Hematopoietic multipotent progenitor cell treated with erythropoietin and hydrocortisone succinate and interleukin-3 and kit ligand, for 6 days (in vitro differentiated cells): ENCODE results near the gene TIMP3.
A peak's percentile ranks its signal among the peaks of the same experiment; 100 is the strongest.

Experiments
- DNase-seq: peaks from one replicate; pipeline ENCODE4 v3.0.0-alpha.2; 2015

Gene TIMP3

GRCh38 chr22:32858121-32858703, 56.7 kb downstream of the TIMP3 start:
- no peak for DNase-seq

DNA sequence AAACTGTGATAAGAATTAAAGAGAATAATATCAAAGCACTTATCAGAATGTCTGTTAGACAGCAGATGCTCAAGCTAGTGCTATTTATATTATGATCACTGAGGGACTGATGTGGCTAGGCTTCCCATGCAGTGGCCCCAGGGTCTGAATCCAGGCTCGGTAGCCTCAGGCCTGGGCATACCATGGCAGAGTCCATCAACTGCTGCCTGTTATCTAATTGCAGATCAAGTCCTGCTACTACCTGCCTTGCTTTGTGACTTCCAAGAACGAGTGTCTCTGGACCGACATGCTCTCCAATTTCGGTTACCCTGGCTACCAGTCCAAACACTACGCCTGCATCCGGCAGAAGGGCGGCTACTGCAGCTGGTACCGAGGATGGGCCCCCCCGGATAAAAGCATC, 57.5 kb downstream of the TIMP3 start:
- no peak for DNase-seq

GRCh38 chr22:32859743-32860142, 58.2 kb downstream of the TIMP3 start:
- DNase-seq = no peak

- no peak for DNase-seq
These were observed 59.8 kb downstream of the TIMP3 start for GRCh38 chr22:32861330-32861729.

DNA sequence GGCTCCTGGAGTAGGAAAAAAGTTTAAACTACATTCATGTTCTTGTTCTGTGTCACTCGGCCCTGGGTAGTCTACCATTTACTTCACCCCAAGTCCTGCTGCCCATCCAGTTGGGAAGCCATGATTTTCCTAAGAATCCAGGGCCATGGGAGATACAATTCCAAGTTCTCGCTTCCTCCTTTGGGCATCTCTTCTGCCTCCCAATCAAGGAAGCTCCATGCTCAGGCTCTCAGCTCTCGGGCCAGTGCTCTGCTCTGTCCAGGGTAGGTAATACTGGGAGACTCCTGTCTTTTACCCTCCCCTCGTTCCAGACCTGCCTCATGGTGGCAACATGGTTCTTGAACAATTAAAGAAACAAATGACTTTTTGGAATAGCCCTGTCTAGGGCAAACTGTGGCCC, 60.6 kb downstream of the TIMP3 start:
- no peak for DNase-seq

DNA sequence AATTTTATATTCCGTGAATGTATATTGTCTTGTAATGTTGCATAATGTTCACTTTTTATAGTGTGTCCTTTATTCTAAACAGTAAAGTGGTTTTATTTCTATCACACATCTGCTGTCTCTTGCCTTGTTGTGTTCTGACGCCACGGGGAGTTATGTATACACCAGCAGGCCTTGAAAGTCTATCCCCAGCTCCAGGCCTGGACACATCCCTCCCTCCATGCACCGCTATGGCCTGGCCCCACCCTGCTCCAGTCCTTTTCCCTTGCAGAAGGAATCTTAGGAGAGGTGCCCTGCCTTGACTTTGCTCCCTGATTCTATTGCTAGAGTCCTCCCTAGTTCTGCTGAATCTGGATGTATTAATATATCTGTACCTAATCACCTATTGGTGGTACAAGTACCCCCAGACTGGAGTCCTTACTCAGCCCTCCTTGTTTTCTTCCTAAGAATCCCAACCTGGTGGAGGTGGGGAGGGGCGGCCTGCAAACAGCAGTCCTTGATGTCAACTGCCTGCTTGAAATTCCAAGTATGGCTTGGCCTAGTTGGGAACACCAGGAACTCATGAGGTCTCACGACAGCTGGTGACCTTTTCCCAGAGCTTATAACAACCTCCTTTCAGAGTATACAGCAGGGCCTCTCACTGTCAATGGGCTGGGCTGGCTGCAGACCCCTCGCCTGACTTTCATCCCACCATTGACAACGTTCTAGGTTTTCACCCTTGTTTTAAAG, 61.6 kb downstream of the TIMP3 start:
- DNase-seq = no peak

DNA sequence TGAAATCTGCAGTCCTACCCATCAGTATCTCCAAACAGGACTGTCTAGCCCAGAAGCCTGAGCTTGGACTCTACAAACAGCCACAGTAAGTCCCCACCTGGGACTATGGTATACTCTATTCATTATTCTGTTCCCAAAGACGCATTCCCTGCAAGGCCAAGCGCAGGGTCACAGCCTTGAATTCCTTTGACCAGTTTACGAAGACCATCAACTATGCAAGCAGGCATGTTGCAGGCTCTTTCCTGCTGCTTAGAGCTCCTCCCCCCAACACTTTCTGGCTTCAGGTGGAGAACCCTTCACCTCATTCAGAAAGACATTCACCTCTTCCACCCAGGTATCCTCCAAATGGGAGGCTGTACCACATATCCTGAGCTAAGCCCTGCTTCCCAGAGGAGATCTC, 62.5 kb downstream of the TIMP3 start:
- DNase-seq = no peak

- no peak for DNase-seq
These were observed 63.1 kb downstream of the TIMP3 start for GRCh38 chr22:32864596-32864995.

DNA sequence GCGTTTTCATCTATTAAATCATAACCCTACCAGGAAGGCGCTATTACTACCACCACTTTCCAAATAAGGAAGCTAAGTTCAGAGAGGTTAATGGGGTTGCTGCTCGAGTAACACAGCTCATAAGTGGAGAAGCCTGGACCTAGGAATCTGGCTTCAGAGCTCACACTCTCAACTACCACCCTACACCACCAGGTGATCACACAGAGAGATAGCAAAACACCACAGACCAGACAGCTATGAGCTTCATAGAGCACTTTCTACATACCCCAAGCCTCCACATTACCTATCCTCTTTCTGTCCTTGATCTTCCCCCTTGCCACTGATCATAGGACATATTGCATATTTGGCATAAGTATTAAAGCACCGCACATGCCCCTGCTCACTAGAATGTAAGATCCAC, 65.4 kb downstream of the TIMP3 start:
- peak; percentile 27 for DNase-seq

DNA sequence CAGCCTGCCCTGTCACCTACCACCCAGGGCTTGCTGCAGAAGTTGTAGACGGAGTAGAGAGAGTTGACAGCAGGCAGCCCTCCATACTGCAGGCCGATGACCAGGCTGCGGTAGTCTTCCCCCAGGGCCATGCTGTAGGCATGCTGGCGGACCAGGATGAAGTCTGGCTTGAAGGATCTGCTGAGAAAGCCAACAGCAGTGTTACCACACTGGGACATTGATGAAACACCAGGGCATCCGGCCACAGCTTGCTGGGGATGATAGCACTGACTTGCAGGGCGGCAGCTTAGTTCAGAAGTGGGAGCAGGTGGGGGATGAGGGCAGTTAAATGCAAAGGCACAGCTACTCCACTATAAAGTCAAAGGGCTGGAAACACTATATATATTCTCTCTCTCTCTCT, 67.4 kb downstream of the TIMP3 start:
- DNase-seq = peak; percentile 60

DNA sequence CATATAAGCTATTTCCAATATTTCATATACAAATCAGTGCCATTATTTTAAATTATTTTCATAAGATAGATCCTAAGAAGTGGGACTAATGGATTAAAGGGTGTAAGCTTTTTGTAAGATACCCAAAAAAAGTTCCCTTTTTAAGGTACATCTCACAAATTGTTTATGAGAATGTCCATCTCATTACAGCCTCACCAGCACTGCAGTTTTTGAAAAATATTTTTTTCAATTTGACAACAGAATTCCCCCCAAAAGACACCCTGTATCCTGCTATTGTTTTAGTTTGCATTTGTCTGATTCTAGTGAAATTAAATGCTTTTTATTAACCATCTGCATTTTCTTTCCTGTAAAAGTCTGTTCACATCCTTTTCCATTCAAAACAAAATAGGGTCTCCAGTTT, 69.0 kb downstream of the TIMP3 start:
- no peak for DNase-seq

DNA sequence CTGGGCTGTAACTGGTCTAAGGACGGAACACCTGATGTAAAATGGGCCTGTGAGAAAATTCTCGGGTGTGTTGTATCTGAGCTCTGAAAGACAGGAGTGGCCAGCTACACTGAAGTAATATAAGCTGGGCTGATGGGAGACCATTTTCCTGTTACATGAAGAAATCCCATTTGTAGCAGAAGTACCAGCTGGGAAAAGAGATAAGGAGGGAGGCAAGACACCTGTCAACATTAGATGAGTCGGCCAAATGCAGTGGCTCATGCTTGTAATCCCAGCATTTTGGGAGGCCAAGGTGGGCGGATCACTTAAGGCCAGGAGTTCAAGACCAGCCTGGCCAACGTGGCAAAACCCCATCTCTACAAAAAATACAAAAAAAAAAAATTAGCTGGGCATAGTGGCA, 72.1 kb downstream of the TIMP3 start:
- DNase-seq = peak; percentile 27

- DNase-seq = no peak
These were observed 72.9 kb downstream of the TIMP3 start for GRCh38 chr22:32874385-32874784.

- DNase-seq = no peak
These were observed 73.5 kb downstream of the TIMP3 start for GRCh38 chr22:32874976-32875375.

GRCh38 chr22:32876516-32876915, 75.0 kb downstream of the TIMP3 start:
- no peak for DNase-seq

DNA sequence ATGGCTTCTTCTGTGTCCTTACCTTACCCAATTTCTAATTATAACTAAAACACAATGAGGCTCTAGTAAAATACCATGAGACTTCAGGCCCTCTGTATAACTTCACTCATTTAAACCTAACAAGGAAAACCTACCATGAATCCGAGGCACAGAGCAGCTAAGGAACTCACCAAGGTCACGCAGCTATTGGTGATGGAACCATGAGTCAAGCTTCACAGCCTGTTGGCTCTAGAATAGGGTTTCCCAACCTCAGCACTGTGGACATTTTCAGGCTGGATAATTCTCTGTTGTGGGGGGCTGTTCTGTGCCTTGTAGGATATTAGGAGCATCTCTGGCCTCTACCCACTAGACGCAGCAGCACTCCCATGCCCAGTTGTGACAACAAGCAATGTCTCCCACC, 75.7 kb downstream of the TIMP3 start:
- DNase-seq = no peak

DNA sequence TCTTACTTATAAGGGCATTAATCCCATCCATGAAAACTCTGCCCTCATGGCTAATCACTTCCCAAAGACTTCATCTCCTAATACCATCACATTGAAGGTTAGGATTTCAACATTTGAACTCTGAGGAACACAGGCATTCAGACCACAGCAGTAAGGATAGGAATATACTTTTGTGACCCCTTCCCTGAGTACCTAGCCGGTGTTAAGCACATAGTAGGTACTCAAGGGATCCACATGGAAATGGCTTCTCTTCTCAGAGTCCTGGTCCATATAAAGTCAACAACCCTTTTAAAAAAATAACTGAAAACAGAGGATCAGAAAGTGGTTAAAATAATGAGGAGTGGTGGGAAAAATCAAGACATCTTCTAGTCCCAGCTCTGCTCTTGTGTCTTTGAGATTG, 78.0 kb downstream of the TIMP3 start:
- DNase-seq = no peak

DNA sequence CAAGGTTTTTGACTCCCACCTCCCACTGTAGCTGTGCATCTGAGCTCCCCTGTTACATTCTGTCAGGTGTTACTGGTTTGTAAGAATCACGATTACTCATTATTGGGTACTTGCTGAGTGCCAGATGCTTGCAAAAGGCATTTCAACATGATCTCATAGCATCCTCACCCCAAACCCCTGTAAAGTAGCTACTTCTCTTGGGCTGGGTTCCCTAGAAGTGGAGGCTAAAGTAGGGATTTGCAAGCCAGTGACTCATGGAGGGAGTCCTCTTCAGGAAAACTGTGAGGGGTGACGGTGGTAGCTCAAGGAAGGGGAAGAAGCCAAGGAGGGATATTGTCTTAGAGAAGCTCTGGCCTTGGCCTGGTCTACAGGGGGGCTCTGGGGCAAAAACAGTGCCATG, 78.6 kb downstream of the TIMP3 start:
- DNase-seq = no peak

DNA sequence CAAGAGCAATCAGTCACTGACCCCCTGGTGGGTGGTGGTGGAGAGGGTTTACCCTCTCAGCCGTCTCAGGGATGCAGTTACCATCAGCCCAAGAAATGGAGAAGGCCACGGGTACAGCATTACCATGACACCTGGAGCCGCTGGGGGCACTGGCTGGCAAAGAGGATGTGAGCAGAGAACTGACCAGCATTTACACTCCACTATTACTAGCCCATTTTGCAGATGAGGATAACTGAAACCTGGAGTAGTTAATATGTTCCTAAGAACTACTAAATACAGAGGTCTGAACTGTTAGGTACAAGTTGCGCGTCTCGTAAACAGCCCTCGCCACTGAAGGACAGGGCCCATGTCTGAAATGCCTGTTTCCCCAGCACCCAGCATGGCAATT, 79.0 kb downstream of the TIMP3 start:
- peak; percentile 37 for DNase-seq

- peak; percentile 99 for DNase-seq
These were observed 79.5 kb downstream of the TIMP3 start for GRCh38 chr22:32880893-32881596.

DNA sequence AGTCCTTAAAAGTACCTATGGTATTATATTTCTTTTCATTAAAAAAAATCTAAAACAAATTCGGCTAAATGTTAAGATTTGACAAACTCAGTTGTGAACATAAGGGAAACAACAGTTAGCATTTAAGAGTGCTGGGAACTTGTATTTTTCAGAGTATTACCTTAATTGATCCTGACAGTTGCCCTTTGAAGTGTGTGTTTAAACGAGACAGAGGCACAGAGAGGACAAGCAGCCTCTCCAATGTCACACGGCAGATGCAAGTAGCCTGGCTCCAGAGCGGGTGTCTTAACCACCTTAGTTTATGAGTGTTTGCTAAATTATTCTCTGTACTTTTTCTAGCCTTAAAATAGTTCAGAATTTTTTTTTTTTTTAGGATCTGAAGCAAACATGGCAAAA, 80.9 kb downstream of the TIMP3 start:
- DNase-seq = peak; percentile 50

- DNase-seq = peak; percentile 72
These were observed 81.4 kb downstream of the TIMP3 start for GRCh38 chr22:32882774-32883530.

DNA sequence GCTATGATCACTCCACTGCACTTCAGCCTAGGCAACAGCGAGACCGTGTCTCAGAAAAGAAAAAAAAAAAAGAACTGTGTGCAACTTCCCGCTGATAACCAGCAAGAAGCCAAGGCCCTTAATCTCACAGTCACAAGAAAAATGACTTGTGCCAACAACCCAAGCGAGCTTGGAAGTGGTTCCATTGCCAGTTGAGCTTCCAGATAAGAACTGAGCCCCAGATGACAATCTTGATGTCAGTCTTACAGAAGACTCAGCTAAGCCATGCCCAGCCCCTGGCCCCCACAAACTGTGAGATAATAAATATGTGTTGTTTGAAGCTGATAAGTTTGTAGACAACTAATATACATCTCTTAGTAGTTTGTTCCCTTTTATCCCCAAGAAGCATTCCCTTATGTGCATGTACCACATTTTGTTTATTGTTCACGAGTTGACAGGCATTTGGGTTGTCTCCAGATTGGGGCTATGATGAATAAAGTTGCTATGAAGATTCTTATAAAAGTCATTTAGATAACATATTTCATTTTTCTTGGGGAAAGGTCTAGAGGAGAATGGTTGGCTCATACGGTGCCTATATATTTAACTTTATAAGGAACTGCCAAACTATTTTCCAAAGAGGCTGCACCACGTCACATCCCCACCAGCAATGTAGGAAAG, 85.9 kb downstream of the TIMP3 start:
- DNase-seq = peak; percentile 99
